ENCODE measurements around the gene NINL.

NINL gene

GRCh38 chr20:25486377-25486776 is 99.0 kb downstream of the NINL start:
- DNase-seq (ENCODE audit: low read depth) = peak; percentile 24
- TF ChIP-seq CTCF (IDR thresholded peaks at IDR 0.05; ENCODE audit: low read depth, low read length) (no peak), MYC (IDR thresholded peaks at IDR 0.05; ENCODE audit: low read depth, low read length) (no peak), MAX (IDR thresholded peaks at IDR 0.05; ENCODE audit: low read depth, low read length) (no peak), POLR2A (IDR thresholded peaks at IDR 0.05; ENCODE audit: extremely low read depth, insufficient read length) (no peak)

GRCh38 chr20:25485872-25486271 is 99.5 kb downstream of the NINL start:
- H3K4me3 ChIP-seq (ENCODE audit: low read depth, low read length) = no peak overlapping the region
- DNase-seq (ENCODE audit: low read depth) = no peak
- TF ChIP-seq CTCF (IDR thresholded peaks at IDR 0.05; ENCODE audit: low read depth, low read length) (no peak), MYC (IDR thresholded peaks at IDR 0.05; ENCODE audit: low read depth, low read length) (no peak), POLR2A (IDR thresholded peaks at IDR 0.05; ENCODE audit: extremely low read depth, insufficient read length) (no peak), MAX (IDR thresholded peaks at IDR 0.05; ENCODE audit: low read depth, low read length) (peak; percentile 42; the same call in 1 of the 2 replicates)

More at GRCh38 chr20:25486377-25486776, 99.0 kb downstream of the NINL start:
- H3K4me3 ChIP-seq (ENCODE audit: low read depth, low read length) = no peak overlapping the region

- no peak overlapping the region for H3K4me3 ChIP-seq (ENCODE audit: low read depth, low read length)
- TF ChIP-seq MYC (IDR thresholded peaks at IDR 0.05; ENCODE audit: low read depth, low read length) = no peak
- no peak for TF ChIP-seq POLR2A (IDR thresholded peaks at IDR 0.05; ENCODE audit: extremely low read depth, insufficient read length)
- no peak for TF ChIP-seq CTCF (IDR thresholded peaks at IDR 0.05; ENCODE audit: low read depth, low read length)
- TF ChIP-seq MAX (IDR thresholded peaks at IDR 0.05; ENCODE audit: low read depth, low read length) = no peak
- DNase-seq (ENCODE audit: low read depth) = no peak
Observed at GRCh38 chr20:25484911-25485511, 100.3 kb downstream of the NINL start.

- DNase-seq (ENCODE audit: low read depth) = no peak
- TF ChIP-seq POLR2A (IDR thresholded peaks at IDR 0.05; ENCODE audit: extremely low read depth, insufficient read length) (no peak), CTCF (IDR thresholded peaks at IDR 0.05; ENCODE audit: low read depth, low read length) (no peak), MYC (IDR thresholded peaks at IDR 0.05; ENCODE audit: low read depth, low read length) (no peak), MAX (IDR thresholded peaks at IDR 0.05; ENCODE audit: low read depth, low read length) (no peak)
- no peak overlapping the region for H3K4me3 ChIP-seq (ENCODE audit: low read depth, low read length)
Observed at GRCh38 chr20:25484224-25484846, 101.0 kb downstream of the NINL start.

GRCh38 chr20:25483431-25484132 is 101.7 kb downstream of the NINL start:
- TF ChIP-seq MAX (IDR thresholded peaks at IDR 0.05; ENCODE audit: low read depth, low read length) = 0 out of 2 replicates have a peak, but pooled peaks have one; percentile 24
- TF ChIP-seq POLR2A (IDR thresholded peaks at IDR 0.05; ENCODE audit: extremely low read depth, insufficient read length) = no peak
- no peak for TF ChIP-seq MYC (IDR thresholded peaks at IDR 0.05; ENCODE audit: low read depth, low read length)
- no peak for DNase-seq (ENCODE audit: low read depth)
- no peak overlapping the region for H3K4me3 ChIP-seq (ENCODE audit: low read depth, low read length)

- TF ChIP-seq POLR2A (IDR thresholded peaks at IDR 0.05; ENCODE audit: extremely low read depth, insufficient read length) (no peak), MYC (IDR thresholded peaks at IDR 0.05; ENCODE audit: low read depth, low read length) (no peak), CTCF (IDR thresholded peaks at IDR 0.05; ENCODE audit: low read depth, low read length) (no peak), MAX (IDR thresholded peaks at IDR 0.05; ENCODE audit: low read depth, low read length) (no peak)
- no peak overlapping the region for H3K4me3 ChIP-seq (ENCODE audit: low read depth, low read length)
- no peak for DNase-seq (ENCODE audit: low read depth)
Observed at GRCh38 chr20:25481918-25482253, 103.4 kb downstream of the NINL start.

Measured in NB4 (cell line).